Right cardiac atrium (tissue), 5 donors: ENCODE data around the gene PRKAR2A. TPM values are rescaled to one million over a fixed set of nuclear protein-coding genes. Genes with fewer than 3 reads are reported as not detected.
"Not testable (repeated sequence)": the region's sequence is repeated elsewhere in the genome, so short reads cannot be mapped to it uniquely, and the experiment has no call there.

Source experiments
- ATAC-seq, 2 donors: fragments of 200-7000 bp; cut with Tn5 transposase; one replicate each; pipeline versions ENCODE4 v1.8.0 to v1.9.1; 2020; ENCODE audit warnings: moderate library complexity in 2 of 2, mild to moderate bottlenecking in 1 of 2
- DNase-seq, 3 donors: peaks; one replicate each; pipeline ENCODE4 v3.0.0-alpha.2; 2020
- H3K27ac ChIP-seq: one replicate; pipeline ENCODE4 v1.5.1; 2013; ENCODE audit warnings: mild to moderate bottlenecking, low read length, control low read depth, moderate library complexity
- H3K27me3 ChIP-seq: one replicate; pipeline ENCODE4 v1.6.1; 2013; ENCODE audit not compliant: control insufficient read depth, insufficient read depth
- H3K4me1 ChIP-seq: one replicate; pipeline ENCODE4 v1.6.1; 2013; ENCODE audit warnings: low read length; ENCODE audit not compliant: control insufficient read depth, insufficient read depth
- H3K4me3 ChIP-seq: one replicate; pipeline ENCODE4 v1.5.1; 2013; ENCODE audit warnings: low read length, control low read depth
- H3K9me3 ChIP-seq: one replicate; pipeline ENCODE4 v1.6.1; 2013; ENCODE audit warnings: low read length; ENCODE audit not compliant: control insufficient read depth
- WGBS: extraction: QIAGEN DNeasy Blood & Tissue Kit; methylation state at CpG from one replicate; pipeline ENCODE4 v1.1.7; 2013; 5-methylcytosine and 5-hydroxymethylcytosine counted together
- intact Hi-C, 4 donors: fragments of 100-400 bp; cut with DNase I; formaldehyde crosslinking; loops; one replicate each; pipeline versions ENCODE4 v1.11.0 to v1.14.0; 2022 to 2023
- polyA plus RNA-seq: library from polyadenylated mRNA; stranded (reverse); fragments of 200-250 nt; gene quantifications from one replicate; pipeline ENCODE4 v1.2.3, GENCODE V29; 2013
- total RNA-seq, 4 donors: library from RNA; stranded (reverse); fragmentation: NEBNext Ultra II Directional; extraction: Animal tissue kit (Norgen Biotek cat#: 25700); gene quantifications; one replicate each; pipeline ENCODE4 v1.2.1, GENCODE V29; 2021
- donor health status: healthy with polysubstance abuse.
- donor health status: DM: no; HTN: yes; CAD: no.
- donor health status: DM: no; HTN: no; CAD: no.
- donor health status: DM: no; HTN: yes; CAD: no; lungs with severe emphysema.
- donor health status: DM: yes; HTN: yes; CAD: no.

The PRKAR2A gene
- total and polyA plus RNA-seq, 5 donors = 12.1 to 50.5 (median 43.2) TPM

DNA sequence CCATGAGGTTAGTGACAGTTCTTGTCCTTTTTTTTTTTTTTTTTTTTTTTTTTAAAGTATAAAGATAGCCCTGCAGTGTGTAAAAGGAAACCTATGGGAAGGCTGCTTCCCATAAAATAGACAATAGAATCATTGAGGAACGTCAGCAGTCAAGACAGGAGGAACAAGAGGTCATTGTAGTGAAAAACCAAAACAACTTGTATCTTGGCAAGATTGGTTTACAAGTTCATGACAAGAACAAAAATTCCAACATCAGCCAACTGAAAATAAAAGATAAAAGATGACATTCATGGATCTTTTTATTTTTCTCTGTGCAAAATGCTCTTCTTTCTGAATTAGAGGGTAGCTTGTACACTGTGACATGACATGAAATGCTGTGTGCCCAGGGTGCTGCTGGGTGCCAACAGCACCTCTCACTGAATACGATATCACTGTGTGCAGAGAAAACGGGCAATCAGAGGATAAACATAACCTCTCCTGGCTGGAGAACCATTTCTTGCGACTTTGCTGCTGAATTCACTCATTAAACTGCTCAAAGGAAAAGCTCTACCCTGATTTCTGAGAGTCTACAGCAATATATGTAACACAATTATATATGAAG, 100.6 kb downstream of the PRKAR2A start:
- no peaks in the 10 kb centered on the region for H3K9me3 ChIP-seq
- no peaks in the 10 kb centered on the region for H3K27me3 ChIP-seq
- H3K4me1 ChIP-seq = peaks cover 14% of the 10 kb centered on the region
- intact Hi-C loops = no loop called here
- no peak overlapping the region for H3K4me3 ChIP-seq
- WGBS = 24% methylated on average over 4 of the region's 4 CpGs
- peak; percentile 74 to 80 for ATAC-seq
- peak overlapping the region; percentile 96 for H3K27ac ChIP-seq
- no peak for DNase-seq

DNA sequence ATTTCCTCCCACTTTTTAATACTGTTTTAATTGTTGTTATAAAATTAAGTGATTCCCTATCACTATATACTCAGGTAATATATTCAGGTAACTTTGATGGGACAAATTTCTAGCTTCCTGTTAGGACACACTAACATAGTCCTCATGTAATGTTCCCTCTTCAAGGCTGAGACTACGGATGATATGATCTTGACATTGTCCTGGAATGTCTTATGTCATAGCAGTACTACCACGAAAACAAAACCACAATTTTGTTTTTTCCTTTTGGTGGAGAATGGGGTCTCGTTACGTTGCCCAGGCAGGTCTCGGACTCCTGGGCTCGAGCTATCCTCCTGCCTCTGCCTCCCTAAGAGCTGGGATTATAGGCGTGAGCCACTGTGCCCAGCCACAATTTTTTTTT, 103.9 kb downstream of the PRKAR2A start:
- intact Hi-C loops = no loop called here
- Histone ChIP-seq H3K9me3 (no peaks in the 10 kb centered on the region), H3K27me3 (no peaks in the 10 kb centered on the region), H3K4me1 (peaks cover 26% of the 10 kb centered on the region), H3K27ac (no peak overlapping the region), H3K4me3 (no peak overlapping the region)
- DNase-seq (no peak), ATAC-seq (no peak)
- 84% methylated on average over 7 of the region's 7 CpGs for WGBS

DNA sequence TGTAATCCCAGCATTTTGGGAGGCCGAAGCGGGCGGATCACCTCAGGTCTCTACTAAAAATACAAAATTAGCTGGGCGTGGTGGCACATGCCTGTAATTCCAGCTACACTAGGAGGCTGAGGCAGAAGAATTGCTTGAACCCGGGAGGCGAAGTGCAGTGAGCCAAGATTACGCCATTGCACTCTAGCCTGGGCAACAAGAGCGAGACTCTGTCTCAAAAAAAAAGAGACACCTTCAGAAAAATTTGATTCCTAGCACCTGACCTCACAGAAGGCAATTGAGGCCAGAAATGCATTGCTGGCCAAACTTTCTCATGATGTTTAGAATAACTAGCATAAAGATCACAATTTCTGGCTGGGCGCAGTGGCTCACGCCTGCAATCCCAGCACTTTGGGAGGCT, 106.4 kb downstream of the PRKAR2A start:
- H3K27me3 ChIP-seq, H3K9me3 ChIP-seq, H3K4me3 ChIP-seq, H3K27ac ChIP-seq, intact Hi-C loops, ATAC-seq: not testable (repeated sequence)
- H3K4me1 ChIP-seq = peaks cover 21% of the 10 kb centered on the region
- DNase-seq = peak in 1 of 3 donors; percentile 54
- 97% methylated on average over 10 of the region's 10 CpGs for WGBS

DNA sequence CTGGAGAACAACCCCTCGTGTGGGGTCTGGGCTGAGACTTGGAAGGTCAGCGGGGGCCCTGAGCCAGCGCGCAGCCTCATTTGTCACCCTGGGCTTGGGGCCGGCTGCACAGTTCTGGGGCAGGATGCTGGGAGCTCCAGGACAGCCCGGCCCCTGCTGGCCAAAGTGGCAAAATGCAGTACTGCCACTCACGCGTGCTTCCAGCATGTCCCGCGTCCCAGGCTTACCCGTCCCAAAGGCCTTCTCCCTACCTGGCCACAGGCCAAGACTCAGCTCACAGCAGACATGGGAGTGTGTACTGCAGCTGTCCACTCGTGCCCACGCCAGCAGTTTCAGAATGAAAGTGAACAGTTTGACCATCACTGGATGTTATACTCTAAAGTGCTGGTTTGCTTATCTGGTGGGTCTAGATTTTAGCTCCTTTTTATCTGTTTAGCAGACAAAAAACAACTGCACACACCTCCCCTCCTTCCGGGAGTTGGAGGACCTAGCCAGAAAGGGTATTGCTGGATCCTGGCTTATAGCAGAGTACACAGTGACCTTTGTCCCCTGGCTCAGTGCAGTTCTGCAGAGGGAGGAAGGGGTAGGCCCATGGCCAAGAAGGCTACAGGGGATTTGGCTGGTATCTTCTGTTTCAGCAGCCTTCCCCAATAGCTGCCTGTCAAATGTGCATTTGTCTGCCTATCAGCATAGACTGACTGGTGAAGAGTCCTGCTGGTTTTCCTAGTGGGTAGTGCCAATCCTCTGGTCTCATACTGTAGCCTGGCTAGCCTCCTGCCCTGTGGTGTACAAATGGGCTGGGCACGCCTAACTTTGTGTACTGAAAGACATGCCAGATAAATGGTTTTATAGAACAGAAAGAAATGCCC, 107.5 kb downstream of the PRKAR2A start:
- intact Hi-C loops = no loop called here

DNA sequence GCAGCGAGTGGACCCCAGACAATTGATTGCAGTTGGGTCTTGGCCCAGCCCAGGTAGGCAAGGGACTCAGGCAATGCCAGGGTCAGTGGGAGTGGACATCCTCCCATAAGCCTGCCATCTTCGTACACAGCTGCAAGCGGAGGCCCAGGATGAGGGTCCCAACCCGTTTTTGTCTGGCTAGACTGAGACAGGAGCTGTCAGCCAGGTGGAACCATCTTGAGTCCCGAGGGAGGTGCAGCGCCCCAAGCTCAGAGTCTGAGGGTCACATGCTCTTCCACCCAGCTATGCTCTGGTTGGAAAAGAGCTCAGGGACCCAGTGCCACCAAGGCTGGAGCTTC, 108.1 kb downstream of the PRKAR2A start:
- peaks cover 17% of the 10 kb centered on the region for H3K4me1 ChIP-seq
- ATAC-seq (peak in 1 of 2 donors; percentile 3), DNase-seq (no peak)
- H3K9me3 ChIP-seq = no peaks in the 10 kb centered on the region
- intact Hi-C loops = no loop called here
- H3K4me3 ChIP-seq = no peak overlapping the region
- peak overlapping the region; percentile 95 for H3K27ac ChIP-seq
- no peaks in the 10 kb centered on the region for H3K27me3 ChIP-seq
- 52% methylated on average over 6 of the region's 6 CpGs for WGBS

More for the DNA sequence above, 107.5 kb downstream of the PRKAR2A start:
- DNase-seq (peak; percentile 95 to 98 (median 97)), ATAC-seq (peak; percentile 90 to 93)
- Histone ChIP-seq H3K27ac (peak overlapping the region; percentile 95), H3K27me3 (no peaks in the 10 kb centered on the region), H3K4me3 (no peak overlapping the region), H3K9me3 (no peaks in the 10 kb centered on the region), H3K4me1 (peaks cover 17% of the 10 kb centered on the region)
- WGBS = 8% methylated on average over 15 of the region's 15 CpGs

DNA sequence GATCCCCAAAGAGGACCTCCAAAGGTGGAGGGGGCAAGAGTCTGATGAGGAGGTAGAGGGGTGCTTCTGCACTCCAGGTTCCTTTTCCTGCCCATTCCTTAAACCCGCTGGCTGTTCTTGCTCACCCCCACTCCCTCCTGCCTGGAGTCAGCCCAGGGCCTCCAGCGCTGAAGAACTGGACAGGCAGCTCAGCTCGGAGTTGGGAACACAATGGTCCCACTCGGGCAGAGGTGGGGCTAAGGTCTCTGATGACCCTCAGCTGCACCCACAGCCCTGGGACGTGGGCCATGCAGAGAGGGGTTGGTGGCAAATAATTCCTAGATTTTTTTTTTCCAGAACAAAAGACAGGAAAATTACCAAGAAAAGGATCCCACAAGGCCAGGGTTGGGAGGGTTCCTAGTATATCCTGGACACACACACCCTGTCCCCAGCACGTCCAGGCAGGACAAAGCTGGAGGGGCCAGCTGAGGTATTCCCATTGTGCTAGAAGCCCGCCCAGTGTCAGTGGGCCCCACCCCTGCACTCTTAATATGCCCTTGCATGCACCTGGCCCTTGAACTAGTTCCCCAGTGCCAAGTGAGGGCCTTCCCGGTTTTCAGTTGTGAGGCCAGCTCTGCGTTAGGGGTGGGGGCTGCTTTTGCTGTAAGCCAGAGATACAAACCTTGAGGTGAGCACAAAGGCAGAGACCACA, 108.6 kb downstream of the PRKAR2A start:
- DNase-seq (peak; percentile 58 to 89 (median 79)), ATAC-seq (peak; percentile 59 to 82)
- Histone ChIP-seq H3K4me1 (peaks cover 17% of the 10 kb centered on the region), H3K4me3 (peak overlapping the region; percentile 13), H3K27me3 (no peaks in the 10 kb centered on the region), H3K27ac (peak overlapping the region; percentile 95), H3K9me3 (no peaks in the 10 kb centered on the region)
- intact Hi-C loops = no loop called here
- WGBS = 57% methylated on average over 9 of the region's 9 CpGs

DNA sequence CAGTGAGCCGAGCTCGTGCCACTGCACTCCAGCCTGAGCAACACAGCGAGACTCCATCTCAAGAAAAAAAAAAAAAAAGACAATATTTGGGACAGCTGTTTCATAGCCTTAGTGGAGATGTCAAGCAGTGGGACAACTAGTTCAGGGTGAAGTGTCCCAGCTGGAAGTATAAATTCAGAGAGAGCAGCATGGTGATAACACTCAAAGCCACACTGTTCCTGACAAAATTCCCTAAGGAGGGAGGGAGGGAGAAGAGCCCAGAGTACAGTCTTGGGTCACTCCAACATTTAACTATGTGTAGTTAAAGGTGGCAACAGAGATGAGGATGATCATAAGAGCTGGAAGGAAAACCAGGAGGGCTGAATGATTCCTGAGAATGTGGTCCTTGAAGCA, 109.5 kb downstream of the PRKAR2A start:
- peak overlapping the region; percentile 13 for H3K4me3 ChIP-seq
- no peak for DNase-seq
- intact Hi-C loops = no loop called here
- ATAC-seq = peak; percentile 19 to 73
- H3K27me3 ChIP-seq = no peaks in the 10 kb centered on the region
- peaks cover 17% of the 10 kb centered on the region for H3K4me1 ChIP-seq
- 67% methylated on average over 3 of the region's 3 CpGs for WGBS
- peak overlapping the region; percentile 91 for H3K27ac ChIP-seq
- H3K9me3 ChIP-seq = no peaks in the 10 kb centered on the region

DNA sequence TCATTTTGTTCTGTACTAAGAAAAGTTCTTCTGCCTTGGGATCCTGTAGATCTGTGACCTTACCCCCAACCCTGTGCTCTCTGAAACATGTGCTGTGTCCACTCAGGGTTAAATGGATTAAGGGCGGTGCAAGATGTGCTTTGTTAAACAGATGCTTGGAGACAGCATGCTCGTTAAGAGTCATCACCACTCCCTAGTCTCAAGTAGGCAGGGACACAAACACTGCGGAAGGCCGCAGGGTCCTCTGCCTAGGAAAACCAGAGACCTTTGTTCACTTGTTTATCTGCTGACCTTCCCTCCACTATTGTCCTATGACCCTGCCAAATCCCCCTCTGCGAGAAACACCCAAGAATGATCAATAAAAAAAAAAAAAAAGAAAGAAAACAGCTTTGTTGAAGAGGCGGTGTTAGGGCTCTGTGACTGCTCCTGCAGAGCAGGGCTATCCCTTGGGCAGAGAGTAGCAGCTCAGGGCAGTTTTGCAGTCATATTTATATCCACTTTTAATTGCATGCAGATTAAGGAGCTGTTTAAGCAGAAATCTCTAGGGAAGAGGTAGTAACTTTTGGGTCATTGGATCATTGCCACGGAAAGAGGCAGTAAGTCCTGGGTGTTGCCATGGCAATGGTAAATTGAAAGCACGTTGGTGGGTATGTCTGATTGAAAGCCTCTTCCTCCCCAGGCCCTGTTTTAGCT, 112.5 kb downstream of the PRKAR2A start:
- H3K4me1 ChIP-seq, intact Hi-C loops, H3K27ac ChIP-seq, DNase-seq, H3K4me3 ChIP-seq, H3K27me3 ChIP-seq, ATAC-seq, H3K9me3 ChIP-seq: not testable (repeated sequence)
- WGBS = 43% methylated on average over 8 of the region's 8 CpGs

DNA sequence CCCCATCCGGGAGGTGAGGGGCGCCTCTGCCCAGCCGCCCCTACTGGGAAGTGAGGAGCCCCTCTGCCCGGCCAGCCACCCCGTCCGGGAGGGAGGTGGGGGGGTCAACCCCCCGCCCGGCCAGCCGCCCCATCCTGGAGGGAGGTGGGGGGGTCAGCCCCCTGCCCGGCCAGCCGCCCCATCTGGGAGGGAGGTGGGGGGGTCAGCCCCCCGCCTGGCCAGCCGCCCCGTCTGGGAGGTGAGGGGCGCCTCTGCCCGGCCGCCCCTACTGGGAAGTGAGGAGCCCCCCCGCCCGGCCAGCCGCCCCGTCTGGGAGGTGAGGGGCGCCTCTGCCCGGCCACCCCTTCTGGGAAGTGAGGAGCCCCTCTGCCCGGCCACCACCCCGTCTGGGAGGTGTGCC, 113.1 kb downstream of the PRKAR2A start:
- ATAC-seq, H3K27ac ChIP-seq, H3K4me3 ChIP-seq, H3K4me1 ChIP-seq, intact Hi-C loops, H3K27me3 ChIP-seq, H3K9me3 ChIP-seq: not testable (repeated sequence)
- peak in 1 of 3 donors; percentile 66 for DNase-seq
- 92% methylated on average over 18 of the region's 25 CpGs for WGBS

DNA sequence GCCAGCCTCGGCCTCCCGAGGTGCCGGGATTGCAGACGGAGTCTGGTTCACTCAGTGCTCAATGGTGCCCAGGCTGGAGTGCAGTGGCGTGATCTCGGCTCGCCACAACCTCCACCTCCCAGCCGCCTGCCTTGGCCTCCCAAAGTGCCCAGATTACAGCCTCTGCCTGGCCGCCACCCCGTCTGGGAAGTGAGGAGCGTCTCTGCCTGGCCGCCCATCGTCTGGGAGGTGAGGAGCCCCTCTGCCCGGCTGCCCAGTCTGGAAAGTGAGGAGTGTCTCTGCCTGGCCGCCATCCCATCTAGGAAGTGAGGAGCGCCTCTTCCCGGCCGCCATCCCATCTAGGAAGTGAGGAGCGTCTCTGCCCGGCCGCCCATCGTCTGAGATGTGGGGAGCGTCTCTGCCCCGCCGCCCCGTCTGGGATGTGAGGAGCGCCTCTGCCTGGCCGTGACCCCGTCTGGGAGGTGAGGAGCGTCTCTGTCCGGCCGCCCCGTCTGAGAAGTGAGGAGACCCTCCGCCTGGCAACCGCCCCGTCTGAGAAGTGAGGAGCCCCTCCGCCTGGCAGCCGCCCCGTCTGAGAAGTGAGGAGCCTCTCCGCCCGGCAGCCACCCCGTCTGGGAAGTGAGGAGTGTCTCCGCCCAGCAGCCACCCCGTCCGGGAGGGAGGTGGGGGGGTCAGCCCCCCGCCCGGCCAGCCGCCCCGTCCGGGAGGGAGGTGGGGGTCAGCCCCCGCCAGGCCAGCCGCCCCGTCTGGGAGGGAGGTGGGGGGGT, 113.7 kb downstream of the PRKAR2A start:
- ATAC-seq, H3K4me1 ChIP-seq, H3K27me3 ChIP-seq, H3K27ac ChIP-seq, DNase-seq, H3K9me3 ChIP-seq, intact Hi-C loops, H3K4me3 ChIP-seq: not testable (repeated sequence)
- WGBS = 94% methylated on average over 41 of the region's 53 CpGs
